HepG2 (cell line): ENCODE measurements around the gene P2RY2. TPM values are rescaled to one million over a fixed set of nuclear protein-coding genes. Genes with fewer than 3 reads are reported as not detected.

Experiments used
- ATAC-seq: fragments of 200-7000 bp; cut with Tn5 transposase; 3 replicates; pipeline ENCODE4 v1.9.1; 2020; ENCODE audit warnings: mild to moderate bottlenecking, moderate library complexity
- BruUV-seq: library from RNA; stranded (reverse); fragments of 400-500 nt; replicated peaks from 2 replicates; lab custom pipeline; 2021; lab: Mats Ljungman, UMichigan
- CTCF ChIA-PET: fragments of 300-600 bp; formaldehyde crosslinking; extraction: SDS; loops from one replicate; lab custom pipeline; 2021; ENCODE audit warnings: low total read pairs, inconsistent platforms, low intra/inter-chr PET ratio; lab: Yijun Ruan, JAX
- POLR2A ChIA-PET: fragments of 350-600 bp; sonication (Branson Sonifier 250); formaldehyde crosslinking; loops from one replicate; lab custom pipeline; 2020; ENCODE audit warnings: antibody characterized with exemption, inconsistent platforms; lab: Yijun Ruan, JAX
- DNase-seq: peaks from one replicate; pipeline ENCODE4 v3.0.0-alpha.2; 2015; ENCODE audit warnings: low spot score
- FAIRE-seq: peaks from 3 replicates; lab custom pipeline; 2011; peaks lifted over from hg19 to GRCh38; lab: Jason Lieb, UNC
- H2AFZ ChIP-seq: one replicate; pipeline ENCODE4 v1.6.1; 2011; ENCODE audit warnings: low read length, inconsistent platforms
- H3K27ac ChIP-seq: fragments of 300-600 bp; 3 replicates; pipeline ENCODE4 v1.8.0; 2011; ENCODE audit warnings: mixed run types, mild to moderate bottlenecking, mixed read lengths, low read length, inconsistent platforms; ENCODE audit not compliant: insufficient read depth; ENCODE audit errors: extremely low read length
- H3K27me3 ChIP-seq, 2 experiments: fragments of 200-600 bp in 1 of 2; 2 replicates in 1 of 2; 3 replicates in 1 of 2; pipeline versions ENCODE4 v1.6.0 to v1.8.0; 2011; ENCODE audit warnings: low read length in 2 of 2, mild to moderate bottlenecking in 2 of 2, moderate library complexity in 2 of 2, inconsistent platforms in 1 of 2; ENCODE audit not compliant: insufficient read depth in 2 of 2, control insufficient read depth in 1 of 2
- H3K36me3 ChIP-seq, 2 experiments: fragments of 200-600 bp in 1 of 2; replicated peaks in 1 of 2; 2 replicates in 1 of 2; 3 replicates in 1 of 2; pipeline versions ENCODE4 v1.5.1 to v1.8.0; 2011; ENCODE audit warnings: low read length in 2 of 2, inconsistent platforms in 1 of 2; ENCODE audit not compliant: insufficient read depth in 2 of 2, control insufficient read depth in 1 of 2
- H3K4me1 ChIP-seq: 2 replicates; pipeline ENCODE4 v1.5.1; 2012; ENCODE audit warnings: low read length, inconsistent platforms; ENCODE audit not compliant: insufficient read depth
- H3K4me2 ChIP-seq: 2 replicates; pipeline ENCODE4 v1.6.0; 2011; ENCODE audit warnings: low read depth, low read length, inconsistent platforms
- H3K4me3 ChIP-seq, 3 experiments: fragments of 200-600 bp in 1 of 3; sonication (generic), shearing (Covaris generic) in 1 of 3; replicated peaks in 1 of 3; 2 replicates each; pipeline ENCODE4 v1.5.1; 2011 to 2016; ENCODE audit warnings: low read length in 3 of 3, inconsistent platforms in 2 of 3, low read depth in 2 of 3, mild to moderate bottlenecking in 2 of 3, control low read depth in 1 of 3, mixed read lengths in 1 of 3; ENCODE audit not compliant: insufficient read depth in 1 of 3
- H3K79me2 ChIP-seq: one replicate; pipeline ENCODE4 v1.6.1; 2011; ENCODE audit warnings: low read length, inconsistent platforms; ENCODE audit not compliant: insufficient read depth
- H3K9ac ChIP-seq: 2 replicates; pipeline ENCODE4 v1.6.0; 2011; ENCODE audit warnings: mild to moderate bottlenecking, low read depth, low read length, inconsistent platforms; ENCODE audit not compliant: insufficient read depth
- H3K9me3 ChIP-seq: 2 replicates; pipeline ENCODE4 v1.5.1; 2012; ENCODE audit warnings: mild to moderate bottlenecking, low read length
- H4K20me1 ChIP-seq: 2 replicates; pipeline ENCODE4 v1.6.0; 2011; ENCODE audit warnings: inconsistent platforms, mild to moderate bottlenecking, low read length, moderate library complexity; ENCODE audit not compliant: insufficient read depth
- CEBPG ChIP-seq: IDR thresholded peaks from 2 replicates; pipeline ENCODE4 v1.6.1; 2016
- MTERF4 ChIP-seq: sonication (generic); formaldehyde crosslinking; IDR thresholded peaks from 2 replicates; pipeline ENCODE4 v1.8.0; 2023; ENCODE audit warnings: mild to moderate bottlenecking, missing genetic modification reagents
- NONO ChIP-seq, 2 experiments: fragments of 450-650 bp in 1 of 2; sonication (generic) in 1 of 2; formaldehyde crosslinking in 1 of 2; IDR thresholded peaks in 1 of 2; conservative IDR thresholded peaks in 1 of 2; 2 replicates each; pipeline versions ENCODE4 v1.6.1 to v1.8.0; 2017 to 2022; ENCODE audit warnings: mild to moderate bottlenecking in 1 of 2, missing genetic modification reagents in 1 of 2, moderate library complexity in 1 of 2
- PHF8 ChIP-seq: sonication (generic); formaldehyde crosslinking; IDR thresholded peaks from 2 replicates; pipeline ENCODE4 v1.5.0; 2020; ENCODE audit warnings: missing genetic modification reagents
- ZNF839 ChIP-seq: sonication (generic); formaldehyde crosslinking; IDR thresholded peaks from 2 replicates; pipeline ENCODE4 v1.4.0; 2020; ENCODE audit warnings: missing genetic modification reagents, mild to moderate bottlenecking, borderline replicate concordance
- ZNF883 ChIP-seq: sonication (generic); formaldehyde crosslinking; IDR thresholded peaks from 2 replicates; pipeline ENCODE4 v1.5.1; 2020; ENCODE audit warnings: mild to moderate bottlenecking, missing genetic modification reagents; ENCODE audit errors: not compliant biosample characterization
- ZUFSP ChIP-seq: sonication (generic); formaldehyde crosslinking; IDR thresholded peaks from 2 replicates; pipeline ENCODE4 v1.9.0; 2021; ENCODE audit warnings: missing genetic modification reagents, mild to moderate bottlenecking, borderline replicate concordance
- WGBS: methylation state at CpG from one replicate; pipeline ENCODE4 v1.1.6; 2017; ENCODE audit warnings: low lambda C conversion rate; 5-methylcytosine and 5-hydroxymethylcytosine counted together
- in situ Hi-C: cut with HindIII; loops from 2 replicates; pipeline ENCODE4 v1.10.0; 2017; ENCODE audit warnings: low pct_unique_long_range_greater_than_20kb; ENCODE audit not compliant: extremely low pct_ligation_motif_present
- intact Hi-C: fragments of 100-400 bp; cut with micrococcal nuclease; formaldehyde crosslinking; loops from one replicate; pipeline ENCODE4 v1.10.0; 2022; ENCODE audit not compliant: unreplicated experiment
- polyA plus RNA-seq, 8 experiments: library from polyadenylated mRNA; depleted of rRNA in 3 of 8; stranded (reverse) in 7 of 8; unstranded in 1 of 8; fragments of >200 nt; fragmentation: Illumina TruSeq in 4 of 8; extraction: Trizol in 4 of 8; gene quantifications; 2 replicates each; pipeline versions ENCODE4 v1.2.1 to v1.2.3, GENCODE V29; 2011 to 2016; ENCODE audit warnings: low read depth in 4 of 8, missing spikeins in 1 of 8, mixed read lengths in 1 of 8; ENCODE audit not compliant: insufficient read depth in 1 of 8
- total RNA-seq, 5 experiments: library from RNA; depleted of rRNA; stranded (reverse); fragments of >200 nt; fragmentation: Illumina TruSeq; extraction: Trizol; gene quantifications; 2 replicates each; pipeline ENCODE4 v1.2.3, GENCODE V29; 2016; ENCODE audit warnings: low read depth in 1 of 5

Gene P2RY2
- total and polyA plus RNA-seq, 2 of the 13 experiments (the other 11 are each of a cell fraction or from before 2014, with no cell fraction given): 0.95 to 3.1 TPM

GRCh38 chr11:73259406-73260126 is 41.5 kb downstream of the P2RY2 start:
- no peak for FAIRE-seq
- no peak for ATAC-seq
- no peaks in the 10 kb centered on the region for H4K20me1 ChIP-seq
- TF ChIP-seq NONO (IDR thresholded peaks at IDR 0.05) (no peak), NONO (CRISPR knock-in tag; conservative IDR thresholded peaks at IDR 0.05) (no peak), ZUFSP (CRISPR knock-in tag) (no peak), ZNF883 (CRISPR knock-in tag) (no peak), MTERF4 (no peak), PHF8 (CRISPR knock-in tag) (no peak), ZNF839 (CRISPR knock-in tag) (no peak), CEBPG (no peak)
- TF ChIP-seq, all 625 proteins: peak for 0
- POLR2A ChIA-PET: no interaction called here
- Histone ChIP-seq H3K4me2 (no peak overlapping the region), H3K36me3 (no peaks in the 10 kb centered on the region), H2AFZ (no peak overlapping the region), H3K27ac (no peak overlapping the region), H3K4me1 (peaks cover 15% of the 10 kb centered on the region), H3K79me2 (no peaks in the 10 kb centered on the region), H3K9me3 (no peaks in the 10 kb centered on the region), H3K9ac (no peak overlapping the region), H3K4me3 (no peak overlapping the region), H3K27me3 (peaks cover 2 to 24% of the 10 kb centered on the region in 2 experiments; a peak in 4 of 5 replicates)
- CTCF ChIA-PET: no interaction called here
- BruUV-seq: no TSS peak
- 25% methylated on average over 3 of the region's 3 CpGs for WGBS
- no peak for DNase-seq
- intact Hi-C loops (no loop called here), in situ Hi-C loops (no loop called here)
